GM18951 (cell line): ENCODE results near the gene WDR43.

Experiments used
- POLR2A ChIP-seq: IDR thresholded peaks from 4 replicates; pipeline ENCODE4 v1.6.1; 2011; ENCODE audit warnings: mild to moderate bottlenecking; ENCODE audit not compliant: insufficient read length, insufficient read depth; ENCODE audit errors: extremely low read depth
- in situ Hi-C: fragments of 300-500 bp; cut with MboI; formaldehyde crosslinking; loops from one replicate; pipeline ENCODE4 v1.12.0; 2022; ENCODE audit warnings: low sequenced_read_pairs, mixed read lengths, inconsistent platforms; ENCODE audit not compliant: unreplicated experiment

WDR43 gene

GRCh38 chr2:28894470-28895188 lies at the start of gene WDR43:
Gene WDR43, plus strand, starts transcription at chr2:28894667. Its CDS starts 32 bp downstream, at chr2:28894699.
- TF ChIP-seq POLR2A, result peak; percentile 92
- in situ Hi-C loops, result no loop called here

GRCh38 chr2:28855193-28855592 lies 39.3 kb upstream of the WDR43 start:
- TF ChIP-seq POLR2A, result no peak
- in situ Hi-C loops, result no loop called here

- no peak for TF ChIP-seq POLR2A
- in situ Hi-C loops, result no loop called here
Measured at GRCh38 chr2:28855977-28856376, 38.5 kb upstream of the WDR43 start.

GRCh38 chr2:28868611-28869010 lies 25.9 kb upstream of the WDR43 start:
- in situ Hi-C loops, result no loop called here
- no peak for TF ChIP-seq POLR2A

GRCh38 chr2:28869494-28870145 lies 24.8 kb upstream of the WDR43 start:
- TF ChIP-seq POLR2A, result no peak

GRCh38 chr2:28870146-28870891 lies 24.1 kb upstream of the WDR43 start, which contains the start of gene TRMT61B:
Gene TRMT61B, minus strand, starts transcription at chr2:28870309. Its CDS starts 32 bp downstream, at chr2:28870277.
- peak; percentile 97 for TF ChIP-seq POLR2A
- in situ Hi-C loops, result no loop called here

More at GRCh38 chr2:28869494-28870145, 24.8 kb upstream of the WDR43 start:
- in situ Hi-C loops, result no loop called here

GRCh38 chr2:28871620-28872019 lies 22.8 kb upstream of the WDR43 start:
- no peak for TF ChIP-seq POLR2A
- in situ Hi-C loops, result no loop called here

GRCh38 chr2:28880193-28880592 lies 14.3 kb upstream of the WDR43 start:
- no peak for TF ChIP-seq POLR2A
- in situ Hi-C loops, result no loop called here

GRCh38 chr2:28893488-28893887 lies 979 bp upstream of the WDR43 start:
- in situ Hi-C loops, result no loop called here
- TF ChIP-seq POLR2A, result no peak

- in situ Hi-C loops, result no loop called here
- no peak for TF ChIP-seq POLR2A
Measured at GRCh38 chr2:28895189-28895893, 874 bp downstream of the WDR43 start.

- TF ChIP-seq POLR2A, result no peak
- in situ Hi-C loops, result no loop called here
Measured at GRCh38 chr2:28896906-28897305, 2.4 kb downstream of the WDR43 start.

- no peak for TF ChIP-seq POLR2A
- in situ Hi-C loops, result no loop called here
Measured at GRCh38 chr2:28898048-28898447, 3.6 kb downstream of the WDR43 start.

GRCh38 chr2:28901202-28901601 lies 6.7 kb downstream of the WDR43 start:
- no peak for TF ChIP-seq POLR2A
- in situ Hi-C loops, result no loop called here
